Neural crest cell (in vitro differentiated cells): Measurements from ENCODE around the gene SERBP1. TPM values are rescaled to one million over a fixed set of nuclear protein-coding genes. Genes with fewer than 3 reads are reported as not detected.

ENCODE experiments used
- DNase-seq: peaks from one replicate; pipeline ENCODE4 v3.0.0; 2021; ENCODE audit warnings: low read depth, mixed read lengths, low spot score
- H3K27ac Mint-ChIP-seq: one replicate; pipeline ENCODE4 v1.8.0; 2021; ENCODE audit warnings: mild to moderate bottlenecking, mixed read lengths; ENCODE audit not compliant: unreplicated experiment
- H3K27me3 Mint-ChIP-seq: 2 replicates; pipeline ENCODE4 v1.8.0; 2021; ENCODE audit warnings: low read depth, mild to moderate bottlenecking, mixed read lengths
- H3K36me3 Mint-ChIP-seq: 2 replicates; pipeline ENCODE4 v1.8.0; 2021; ENCODE audit warnings: low read depth, mild to moderate bottlenecking, mixed read lengths
- H3K4me1 Mint-ChIP-seq: 2 replicates; pipeline ENCODE4 v1.8.0; 2021; ENCODE audit warnings: mixed read lengths
- H3K4me3 Mint-ChIP-seq: one replicate; pipeline ENCODE4 v1.8.0; 2021; ENCODE audit warnings: mild to moderate bottlenecking, mixed read lengths
- H3K9me3 Mint-ChIP-seq: 2 replicates; pipeline ENCODE4 v1.8.0; 2021; ENCODE audit warnings: mixed read lengths
- total RNA-seq: library from RNA; stranded (reverse); gene quantifications from 2 replicates; pipeline ENCODE4 v1.2.1, GENCODE V29; 2021
- TF ChIP-seq, protein P1 (sequence below): fragments of 200-600 bp; sonication (generic); conservative IDR thresholded peaks from 2 replicates; pipeline ENCODE4 v1.5.0; 2021; ENCODE audit warnings: antibody characterized with exemption, mild to moderate bottlenecking

SERBP1 gene
- total RNA-seq, 1 donor from 2014 or later = 370 TPM

DNA sequence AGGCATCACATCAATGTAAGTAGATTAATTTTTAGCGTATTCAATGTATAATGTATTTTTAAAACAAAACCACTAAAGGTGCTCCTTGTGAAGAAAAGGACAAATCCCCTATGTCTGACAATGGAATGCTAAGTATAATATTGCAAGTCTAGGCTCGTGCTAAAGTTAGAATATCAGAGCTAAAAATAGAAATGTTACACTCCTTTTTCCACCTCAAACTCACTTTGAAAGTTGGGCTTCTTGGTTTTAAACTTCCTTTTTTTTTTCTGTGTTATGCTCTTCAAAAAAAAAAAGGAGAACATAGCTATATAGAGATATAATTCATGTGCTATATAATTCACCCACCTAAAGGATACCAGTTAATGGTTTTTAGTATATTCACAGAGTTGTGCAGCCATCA, 3.6 kb upstream of the SERBP1 start:
- Mint-ChIP-seq H3K36me3 (peaks cover 7% of the 10 kb centered on the region), H3K9me3 (no peaks in the 10 kb centered on the region), H3K27me3 (peaks cover 2% of the 10 kb centered on the region), H3K4me3 (no peak overlapping the region), H3K27ac (no peak overlapping the region), H3K4me1 (peaks cover 12% of the 10 kb centered on the region)
- no peak for DNase-seq
- TF ChIP-seq, protein P1, sequence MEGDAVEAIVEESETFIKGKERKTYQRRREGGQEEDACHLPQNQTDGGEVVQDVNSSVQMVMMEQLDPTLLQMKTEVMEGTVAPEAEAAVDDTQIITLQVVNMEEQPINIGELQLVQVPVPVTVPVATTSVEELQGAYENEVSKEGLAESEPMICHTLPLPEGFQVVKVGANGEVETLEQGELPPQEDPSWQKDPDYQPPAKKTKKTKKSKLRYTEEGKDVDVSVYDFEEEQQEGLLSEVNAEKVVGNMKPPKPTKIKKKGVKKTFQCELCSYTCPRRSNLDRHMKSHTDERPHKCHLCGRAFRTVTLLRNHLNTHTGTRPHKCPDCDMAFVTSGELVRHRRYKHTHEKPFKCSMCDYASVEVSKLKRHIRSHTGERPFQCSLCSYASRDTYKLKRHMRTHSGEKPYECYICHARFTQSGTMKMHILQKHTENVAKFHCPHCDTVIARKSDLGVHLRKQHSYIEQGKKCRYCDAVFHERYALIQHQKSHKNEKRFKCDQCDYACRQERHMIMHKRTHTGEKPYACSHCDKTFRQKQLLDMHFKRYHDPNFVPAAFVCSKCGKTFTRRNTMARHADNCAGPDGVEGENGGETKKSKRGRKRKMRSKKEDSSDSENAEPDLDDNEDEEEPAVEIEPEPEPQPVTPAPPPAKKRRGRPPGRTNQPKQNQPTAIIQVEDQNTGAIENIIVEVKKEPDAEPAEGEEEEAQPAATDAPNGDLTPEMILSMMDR = no peak

DNA sequence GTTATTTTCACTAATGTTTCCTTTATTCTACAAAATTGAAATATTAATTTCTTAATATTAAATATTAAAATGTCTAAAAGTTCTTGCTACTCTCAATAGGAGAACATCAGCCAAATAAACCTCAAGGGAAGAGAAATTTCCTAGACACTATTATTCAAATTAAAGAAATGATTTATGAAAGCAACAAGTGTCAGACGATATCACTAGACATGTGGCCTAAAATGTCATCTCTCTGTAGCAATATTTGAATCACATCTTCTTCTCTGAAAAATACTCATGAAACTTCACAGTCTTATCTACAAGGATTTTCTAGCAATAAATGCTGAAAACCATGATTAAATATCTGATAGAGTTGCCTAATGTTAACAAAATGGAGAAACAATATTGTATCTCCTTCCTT, 2.5 kb upstream of the SERBP1 start:
- TF ChIP-seq, protein P1 = no peak
- H3K9me3 Mint-ChIP-seq = no peaks in the 10 kb centered on the region
- DNase-seq = no peak
- H3K27ac Mint-ChIP-seq = no peak overlapping the region
- peaks cover 2% of the 10 kb centered on the region for H3K27me3 Mint-ChIP-seq
- H3K4me3 Mint-ChIP-seq = no peak overlapping the region
- peaks cover 17% of the 10 kb centered on the region for H3K4me1 Mint-ChIP-seq
- H3K36me3 Mint-ChIP-seq = peaks cover 9% of the 10 kb centered on the region

DNA sequence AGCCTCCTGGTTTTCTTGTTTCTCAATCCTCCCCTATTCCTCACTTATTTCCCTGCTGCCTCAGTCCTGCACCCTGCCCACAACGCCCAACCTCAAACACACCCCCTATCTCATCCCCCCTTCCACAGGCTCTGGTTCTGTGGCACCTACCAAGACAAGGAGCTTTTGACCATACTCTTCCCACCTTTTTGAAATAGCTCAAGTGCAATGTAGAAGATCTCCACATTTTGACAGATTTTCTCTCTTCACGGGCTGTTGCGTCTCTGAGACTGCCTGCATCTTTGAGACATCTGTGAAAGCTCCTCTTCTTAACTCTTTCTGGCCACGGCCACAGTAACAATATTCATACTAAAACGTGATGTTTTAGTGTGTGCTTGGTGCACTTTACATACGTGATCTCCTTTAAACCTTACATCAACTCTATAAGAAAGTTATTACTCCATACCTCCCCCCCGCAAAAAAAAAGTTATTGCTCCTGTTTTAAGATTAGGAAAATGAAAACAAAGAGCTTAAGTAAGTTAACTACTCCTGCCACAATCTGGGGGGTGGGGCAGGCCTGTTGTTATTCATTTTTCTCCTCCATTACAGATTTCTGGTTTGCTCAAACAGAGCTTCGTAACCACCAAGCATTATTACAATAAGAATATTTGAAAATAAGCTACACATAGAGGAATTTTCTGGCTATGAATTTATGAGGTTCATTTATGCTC, 1.8 kb upstream of the SERBP1 start:
- H3K4me3 Mint-ChIP-seq = peak overlapping the region; percentile 86
- H3K27ac Mint-ChIP-seq = peak overlapping the region; percentile 68

DNA sequence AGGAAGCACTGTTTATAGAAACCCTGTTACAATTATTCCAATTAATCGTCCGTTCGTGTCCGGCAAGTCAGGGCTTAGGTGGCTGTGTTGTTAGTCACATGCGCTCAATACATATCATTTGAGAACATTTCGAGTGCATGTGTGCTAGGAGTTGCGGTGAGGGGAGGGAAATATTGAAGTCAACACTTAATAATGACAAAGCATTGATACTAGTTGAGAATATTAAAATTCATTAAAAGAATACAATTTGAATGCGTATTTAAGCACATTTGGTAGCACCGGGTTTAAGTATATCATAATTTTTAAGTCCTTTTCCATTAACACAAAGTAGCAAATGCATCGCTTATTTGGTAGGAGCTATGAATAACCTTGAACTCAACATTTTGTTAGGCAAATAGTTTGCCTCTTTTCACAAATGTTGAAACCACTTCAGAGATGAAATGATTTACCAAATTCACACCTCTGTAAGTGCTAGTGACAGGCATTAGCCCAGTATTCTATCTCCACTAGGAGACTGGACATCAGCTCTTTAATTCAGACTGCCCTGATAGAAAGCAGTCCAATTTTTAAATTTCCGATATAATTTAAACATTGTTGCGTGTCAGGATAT, 1.1 kb upstream of the SERBP1 start:
- TF ChIP-seq, protein P1 = no peak
- DNase-seq = no peak

More for the DNA sequence above, 1.8 kb upstream of the SERBP1 start:
- TF ChIP-seq, protein P1 = no peak
- Mint-ChIP-seq H3K27me3 (peaks cover 2% of the 10 kb centered on the region), H3K36me3 (peaks cover 9% of the 10 kb centered on the region), H3K4me1 (peaks cover 25% of the 10 kb centered on the region), H3K9me3 (no peaks in the 10 kb centered on the region)
- no peak for DNase-seq

DNA sequence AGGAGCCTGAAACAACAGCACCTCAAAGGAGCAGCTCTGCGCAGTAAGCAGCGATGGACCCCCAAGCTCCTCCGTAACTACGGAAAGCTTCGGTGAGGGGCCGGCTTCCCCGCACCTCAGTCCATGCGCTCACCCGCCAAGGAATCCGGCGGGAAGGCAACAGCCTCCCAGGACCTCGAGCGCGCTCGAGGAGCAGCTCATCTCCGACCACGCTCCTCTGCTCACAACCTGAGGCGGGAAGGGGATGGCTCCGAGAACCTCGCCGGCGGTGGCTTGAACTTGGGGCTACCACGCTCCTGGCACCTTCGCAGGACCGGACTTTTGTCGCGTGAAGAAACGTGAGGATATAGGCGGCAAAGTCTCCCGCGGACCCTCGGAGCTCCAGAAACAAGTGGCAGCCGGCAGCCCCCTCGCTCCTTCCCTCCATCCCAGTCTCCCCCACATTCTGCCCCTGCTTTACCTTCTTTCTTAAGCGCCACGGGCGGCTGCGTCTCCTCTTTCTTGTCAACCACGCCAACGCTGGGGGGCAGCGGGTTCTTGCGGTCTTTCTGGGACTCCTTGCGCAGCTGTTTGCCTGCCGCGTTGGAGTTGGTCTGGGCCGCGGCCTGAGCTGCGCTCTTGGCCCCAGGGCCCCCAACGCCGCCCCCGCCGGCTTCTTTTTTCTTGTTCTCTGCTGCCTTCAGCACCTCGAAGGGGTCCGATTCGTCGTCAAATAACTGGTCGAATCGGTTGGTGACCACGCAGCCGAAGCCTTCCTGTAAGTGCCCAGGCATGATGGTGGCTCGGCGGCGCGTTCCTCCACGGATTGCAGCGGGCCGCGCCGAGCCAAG, 459 bp downstream of the SERBP1 start:
- peak; percentile 10 for DNase-seq
- H3K36me3 Mint-ChIP-seq = peaks cover 17% of the 10 kb centered on the region
- H3K27me3 Mint-ChIP-seq = peaks cover 2% of the 10 kb centered on the region
- H3K4me3 Mint-ChIP-seq = peak overlapping the region; percentile 95
- TF ChIP-seq, protein P1 = no peak
- peak overlapping the region; percentile 93 for H3K27ac Mint-ChIP-seq
- peaks cover 43% of the 10 kb centered on the region for H3K4me1 Mint-ChIP-seq
- no peaks in the 10 kb centered on the region for H3K9me3 Mint-ChIP-seq

More for the DNA sequence above, 1.1 kb upstream of the SERBP1 start:
- H3K27ac Mint-ChIP-seq = peak overlapping the region; percentile 93
- peaks cover 2% of the 10 kb centered on the region for H3K27me3 Mint-ChIP-seq
- peaks cover 9% of the 10 kb centered on the region for H3K36me3 Mint-ChIP-seq
- H3K9me3 Mint-ChIP-seq = no peaks in the 10 kb centered on the region
- H3K4me1 Mint-ChIP-seq = peaks cover 30% of the 10 kb centered on the region
- H3K4me3 Mint-ChIP-seq = peak overlapping the region; percentile 95
